HL-60 (cell line): ENCODE measurements around the gene TMEM176B.

ENCODE experiments used
- CTCF ChIP-seq: IDR thresholded peaks from one replicate; pipeline ENCODE4 v1.5.1; 2011; ENCODE audit warnings: low read length, control low read depth, inconsistent platforms; ENCODE audit not compliant: insufficient read depth
- POLR2AphosphoS5 ChIP-seq: IDR thresholded peaks from 2 replicates; pipeline ENCODE4 v1.6.1; 2012; ENCODE audit warnings: low read depth

- TF ChIP-seq CTCF, result no peak
- no peak for TF ChIP-seq POLR2AphosphoS5
Measured at GRCh38 chr7:150745086-150745485, 55.1 kb downstream of the TMEM176B start.
